ENCODE results near the gene ITM2B.

GRCh38 chr13:48273346-48273745, 40.3 kb downstream of the ITM2B start:
- TF ChIP-seq CTCF (IDR thresholded peaks at IDR 0.05) (no peak), POLR2A (IDR thresholded peaks at IDR 0.05) (no peak)
